Panc1 (cell line): ENCODE results near the gene OTOG. TPM values are rescaled to one million over a fixed set of nuclear protein-coding genes. Genes with fewer than 3 reads are reported as not detected.
A peak's percentile ranks its signal among the peaks of the same experiment; 100 is the strongest.

Source experiments
- ATAC-seq: fragments of 200-7000 bp; cut with Tn5 transposase; 2 replicates; pipeline ENCODE4 v1.9.1; 2020; ENCODE audit warnings: mild to moderate bottlenecking, moderate library complexity
- BruUV-seq: library from RNA; stranded (reverse); fragments of 400-500 nt; replicated peaks from 2 replicates; lab custom pipeline; 2021; lab: Mats Ljungman, UMichigan
- CTCF ChIA-PET: fragments of 300-600 bp; sonication (Branson Sonifier 250); formaldehyde crosslinking; loops from one replicate; lab custom pipeline; 2022; ENCODE audit warnings: antibody characterized with exemption; lab: Charles Lee
- POLR2A ChIA-PET: fragments of 300-600 bp; sonication (Branson Sonifier 250); formaldehyde crosslinking; loops from one replicate; lab custom pipeline; 2022; ENCODE audit warnings: antibody characterized with exemption; lab: Charles Lee
- DNase-seq: peaks from one replicate; pipeline ENCODE4 v3.0.0-alpha.2; 2010; ENCODE audit warnings: low read depth, low spot score
- H3K27ac ChIP-seq: 2 replicates; pipeline ENCODE4 v1.5.1; 2011; ENCODE audit warnings: mild to moderate bottlenecking, low read length, inconsistent platforms
- H3K27me3 ChIP-seq: fragments of 200-500 bp; sonication (Bioruptor generic); 2 replicates; pipeline ENCODE4 v1.6.0; 2014; ENCODE audit warnings: low read length, inconsistent platforms; ENCODE audit not compliant: control insufficient read depth, insufficient read depth
- H3K36me3 ChIP-seq: fragments of 200-500 bp; sonication (Bioruptor generic); 2 replicates; pipeline ENCODE4 v1.5.1; 2014; ENCODE audit warnings: inconsistent platforms, mild to moderate bottlenecking, low read length, moderate library complexity; ENCODE audit not compliant: control insufficient read depth, insufficient read depth
- H3K4me1 ChIP-seq: 2 replicates; pipeline ENCODE4 v1.5.1; 2011; ENCODE audit warnings: inconsistent platforms, mild to moderate bottlenecking, low read length, moderate library complexity; ENCODE audit not compliant: control insufficient read depth, insufficient read depth
- H3K4me3 ChIP-seq, 2 experiments: 2 replicates each; pipeline ENCODE4 v1.5.1; 2011 to 2012; ENCODE audit warnings: low read depth in 2 of 2, low read length in 2 of 2, mild to moderate bottlenecking in 2 of 2, inconsistent platforms in 1 of 2, moderate library complexity in 1 of 2
- H3K9me3 ChIP-seq: fragments of 200-500 bp; sonication (Bioruptor generic); 2 replicates; pipeline ENCODE4 v1.5.1; 2014; ENCODE audit warnings: low read depth, mild to moderate bottlenecking, inconsistent platforms, low read length, moderate library complexity; ENCODE audit not compliant: control insufficient read depth, insufficient read depth
- POLR2AphosphoS5 ChIP-seq: IDR thresholded peaks from 2 replicates; pipeline ENCODE4 v1.6.1; 2012; ENCODE audit warnings: mild to moderate bottlenecking, low read depth, low read length, moderate library complexity
- SIN3A ChIP-seq: IDR thresholded peaks from 2 replicates; pipeline ENCODE4 v1.6.1; 2012; ENCODE audit warnings: low read depth, mild to moderate bottlenecking, low read length, moderate library complexity, borderline replicate concordance; ENCODE audit not compliant: insufficient read depth
- TCF7L2 ChIP-seq: IDR thresholded peaks from 2 replicates; pipeline ENCODE4 v1.6.1; 2011; ENCODE audit warnings: mild to moderate bottlenecking, low read depth, low read length, inconsistent platforms
- in situ Hi-C: cut with HindIII; loops from 2 replicates; pipeline ENCODE4 v1.10.0; 2016; ENCODE audit warnings: low sequenced_read_pairs, low pct_unique_long_range_greater_than_20kb
- intact Hi-C: fragments of 100-400 bp; cut with micrococcal nuclease; formaldehyde crosslinking; loops from one replicate; pipeline ENCODE4 v1.10.0; 2022; ENCODE audit not compliant: unreplicated experiment
- total RNA-seq: library from RNA; stranded (reverse); gene quantifications from one replicate; pipeline ENCODE4 v1.2.1, GENCODE V29; 2021; ENCODE audit not compliant: unreplicated experiment
- TF ChIP-seq, protein P1 (sequence below): fragments of 450-650 bp; IDR thresholded peaks from 2 replicates; pipeline ENCODE4 v1.5.1; 2017; ENCODE audit warnings: mild to moderate bottlenecking
- TF ChIP-seq, protein P2 (sequence below), 2 experiments: IDR thresholded peaks; 2 replicates each; pipeline ENCODE4 v1.6.1; 2011 to 2012; ENCODE audit warnings: low read depth in 2 of 2, control low read depth in 1 of 2, low read length in 1 of 2, mild to moderate bottlenecking in 1 of 2, moderate library complexity in 1 of 2; ENCODE audit not compliant: insufficient read depth in 1 of 2

OTOG gene
- total RNA-seq, 1 experiment from 2014 or later: not detected

DNA sequence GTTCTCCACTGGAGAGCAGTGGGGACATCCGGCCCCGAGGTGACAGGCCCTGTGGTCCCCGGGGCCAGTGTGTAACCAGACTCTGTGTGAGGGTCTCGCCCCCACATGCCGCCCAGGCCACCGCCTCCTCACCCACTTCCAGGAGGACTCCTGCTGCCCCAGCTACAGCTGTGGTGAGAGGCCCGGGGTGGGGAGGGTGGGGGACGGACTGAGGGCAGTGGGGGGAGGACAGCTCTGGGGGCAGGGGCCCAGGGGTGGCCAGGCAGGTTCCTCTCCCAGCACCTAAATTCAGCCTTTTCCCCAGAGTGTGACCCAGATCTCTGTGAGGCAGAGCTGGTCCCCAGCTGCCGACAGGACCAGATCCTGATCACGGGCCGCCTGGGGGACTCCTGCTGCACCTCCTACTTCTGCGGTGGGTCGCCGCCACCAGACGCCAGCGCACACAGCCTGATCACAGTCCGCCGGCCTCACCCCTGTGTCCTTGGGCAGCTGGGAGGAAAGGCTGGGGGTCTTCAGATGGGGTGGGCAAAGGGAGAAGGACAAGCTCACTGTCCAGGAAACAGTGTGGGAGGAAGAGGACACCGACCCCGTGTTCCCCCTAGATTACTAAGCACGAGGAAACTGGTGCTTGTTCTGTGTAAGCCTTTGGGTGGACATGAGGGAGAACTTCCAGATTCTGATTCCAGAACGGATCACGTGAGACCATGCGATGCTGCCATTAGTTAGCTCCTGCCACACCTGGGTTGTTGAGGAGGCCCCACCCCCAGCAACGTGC lies 87.9 kb downstream of the OTOG start:
- Histone ChIP-seq H3K9me3 (no peaks in the 10 kb centered on the region), H3K27me3 (peaks cover 1% of the 10 kb centered on the region; the same call in 1 of the 2 replicates), H3K4me1 (no peaks in the 10 kb centered on the region), H3K4me3 (no peak overlapping the region), H3K36me3 (no peaks in the 10 kb centered on the region; the same call in 1 of the 2 replicates), H3K27ac (no peak overlapping the region)
- DNase-seq (no peak), ATAC-seq (no peak)
- CTCF ChIA-PET: no interaction called here
- intact Hi-C loops (no loop called here), in situ Hi-C loops (no loop called here)
- POLR2A ChIA-PET: no interaction called here
- no TSS peak for BruUV-seq
- no peak for TF ChIP-seq TCF7L2
- no peak for TF ChIP-seq POLR2AphosphoS5
- TF ChIP-seq SIN3A: no peak
- TF ChIP-seq, protein P1, sequence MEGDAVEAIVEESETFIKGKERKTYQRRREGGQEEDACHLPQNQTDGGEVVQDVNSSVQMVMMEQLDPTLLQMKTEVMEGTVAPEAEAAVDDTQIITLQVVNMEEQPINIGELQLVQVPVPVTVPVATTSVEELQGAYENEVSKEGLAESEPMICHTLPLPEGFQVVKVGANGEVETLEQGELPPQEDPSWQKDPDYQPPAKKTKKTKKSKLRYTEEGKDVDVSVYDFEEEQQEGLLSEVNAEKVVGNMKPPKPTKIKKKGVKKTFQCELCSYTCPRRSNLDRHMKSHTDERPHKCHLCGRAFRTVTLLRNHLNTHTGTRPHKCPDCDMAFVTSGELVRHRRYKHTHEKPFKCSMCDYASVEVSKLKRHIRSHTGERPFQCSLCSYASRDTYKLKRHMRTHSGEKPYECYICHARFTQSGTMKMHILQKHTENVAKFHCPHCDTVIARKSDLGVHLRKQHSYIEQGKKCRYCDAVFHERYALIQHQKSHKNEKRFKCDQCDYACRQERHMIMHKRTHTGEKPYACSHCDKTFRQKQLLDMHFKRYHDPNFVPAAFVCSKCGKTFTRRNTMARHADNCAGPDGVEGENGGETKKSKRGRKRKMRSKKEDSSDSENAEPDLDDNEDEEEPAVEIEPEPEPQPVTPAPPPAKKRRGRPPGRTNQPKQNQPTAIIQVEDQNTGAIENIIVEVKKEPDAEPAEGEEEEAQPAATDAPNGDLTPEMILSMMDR: no peak
- TF ChIP-seq, protein P2, sequence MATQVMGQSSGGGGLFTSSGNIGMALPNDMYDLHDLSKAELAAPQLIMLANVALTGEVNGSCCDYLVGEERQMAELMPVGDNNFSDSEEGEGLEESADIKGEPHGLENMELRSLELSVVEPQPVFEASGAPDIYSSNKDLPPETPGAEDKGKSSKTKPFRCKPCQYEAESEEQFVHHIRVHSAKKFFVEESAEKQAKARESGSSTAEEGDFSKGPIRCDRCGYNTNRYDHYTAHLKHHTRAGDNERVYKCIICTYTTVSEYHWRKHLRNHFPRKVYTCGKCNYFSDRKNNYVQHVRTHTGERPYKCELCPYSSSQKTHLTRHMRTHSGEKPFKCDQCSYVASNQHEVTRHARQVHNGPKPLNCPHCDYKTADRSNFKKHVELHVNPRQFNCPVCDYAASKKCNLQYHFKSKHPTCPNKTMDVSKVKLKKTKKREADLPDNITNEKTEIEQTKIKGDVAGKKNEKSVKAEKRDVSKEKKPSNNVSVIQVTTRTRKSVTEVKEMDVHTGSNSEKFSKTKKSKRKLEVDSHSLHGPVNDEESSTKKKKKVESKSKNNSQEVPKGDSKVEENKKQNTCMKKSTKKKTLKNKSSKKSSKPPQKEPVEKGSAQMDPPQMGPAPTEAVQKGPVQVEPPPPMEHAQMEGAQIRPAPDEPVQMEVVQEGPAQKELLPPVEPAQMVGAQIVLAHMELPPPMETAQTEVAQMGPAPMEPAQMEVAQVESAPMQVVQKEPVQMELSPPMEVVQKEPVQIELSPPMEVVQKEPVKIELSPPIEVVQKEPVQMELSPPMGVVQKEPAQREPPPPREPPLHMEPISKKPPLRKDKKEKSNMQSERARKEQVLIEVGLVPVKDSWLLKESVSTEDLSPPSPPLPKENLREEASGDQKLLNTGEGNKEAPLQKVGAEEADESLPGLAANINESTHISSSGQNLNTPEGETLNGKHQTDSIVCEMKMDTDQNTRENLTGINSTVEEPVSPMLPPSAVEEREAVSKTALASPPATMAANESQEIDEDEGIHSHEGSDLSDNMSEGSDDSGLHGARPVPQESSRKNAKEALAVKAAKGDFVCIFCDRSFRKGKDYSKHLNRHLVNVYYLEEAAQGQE (IDR thresholded peaks at IDR 0.05; ENCODE audit: insufficient read depth in 1 of 2, low read depth in 2 of 2, low read length in 1 of 2): no peak

DNA sequence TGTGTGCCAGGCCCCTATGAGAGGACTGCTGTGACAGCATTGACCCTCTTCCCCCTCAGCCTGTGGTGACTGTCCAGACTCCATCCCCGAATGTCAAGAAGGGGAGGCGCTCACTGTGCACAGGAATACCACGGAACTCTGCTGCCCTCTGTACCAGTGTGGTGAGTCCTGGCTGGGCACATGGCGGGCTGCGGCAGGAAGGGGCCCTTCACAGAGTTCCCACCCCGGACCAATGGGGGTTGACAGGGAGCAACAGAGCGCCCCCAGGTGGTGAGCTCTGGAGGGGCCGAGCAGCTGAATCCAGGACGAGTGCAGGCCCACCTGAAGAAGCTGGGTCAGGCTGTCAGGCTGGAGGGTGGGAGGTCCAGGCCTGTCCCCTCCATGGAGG lies 88.5 kb downstream of the OTOG start:
- Histone ChIP-seq H3K4me3 (no peak overlapping the region), H3K36me3 (no peaks in the 10 kb centered on the region; the same call in 1 of the 2 replicates), H3K27ac (no peak overlapping the region), H3K27me3 (no peaks in the 10 kb centered on the region; the same call in 1 of the 2 replicates), H3K9me3 (no peaks in the 10 kb centered on the region), H3K4me1 (no peaks in the 10 kb centered on the region)
- POLR2A ChIA-PET: no interaction called here
- in situ Hi-C loops: no loop called here
- intact Hi-C loops: no loop called here
- no TSS peak for BruUV-seq
- ATAC-seq (no peak; the same call in 1 of the 2 replicates), DNase-seq (no peak)
- TF ChIP-seq, protein P1: peak; percentile 42; the same call in 1 of the 2 replicates
- TF ChIP-seq, protein P2 (IDR thresholded peaks at IDR 0.05; ENCODE audit: insufficient read depth in 1 of 2, low read depth in 2 of 2, low read length in 1 of 2): no peak
- TF ChIP-seq SIN3A: no peak
- TF ChIP-seq TCF7L2: no peak
- TF ChIP-seq POLR2AphosphoS5: no peak
- CTCF ChIA-PET: no interaction called here
